ENCODE results near the gene MTPN.

- no peak for TF ChIP-seq CTCF (IDR thresholded peaks at IDR 0.05; ENCODE audit: low read length)
- no peak for TF ChIP-seq EZH2 (optimal IDR thresholded peaks at IDR 0.05; ENCODE audit: low read depth, low read length)
- no peak for TF ChIP-seq EZH2phosphoT487 (IDR thresholded peaks at IDR 0.05; ENCODE audit: low read length)
These were observed 26.9 kb upstream of the MTPN start for GRCh38 chr7:136004083-136004482.

Data from MM.1S (cell line).